HepG2 (cell line): Measurements from ENCODE around the gene RFX2.

Experiments used
- CTCF ChIP-seq: sonication (generic); formaldehyde crosslinking; IDR thresholded peaks from 2 replicates; pipeline ENCODE4 v1.5.0; 2020; ENCODE audit warnings: mild to moderate bottlenecking, missing genetic modification reagents, moderate library complexity
- DRAP1 ChIP-seq: IDR thresholded peaks from 2 replicates; pipeline ENCODE4 v1.6.1; 2016; ENCODE audit warnings: missing genetic modification reagents, missing compliant biosample characterization
- E2F1 ChIP-seq: sonication (generic); formaldehyde crosslinking; IDR thresholded peaks from 2 replicates; pipeline ENCODE4 v1.5.0; 2020; ENCODE audit warnings: missing genetic modification reagents
- ELK4 ChIP-seq: sonication (generic); formaldehyde crosslinking; IDR thresholded peaks from 2 replicates; pipeline ENCODE4 v1.9.0; 2021; ENCODE audit warnings: missing genetic modification reagents, borderline replicate concordance
- FOSL1 ChIP-seq: sonication (generic); formaldehyde crosslinking; IDR thresholded peaks from 2 replicates; pipeline ENCODE4 v1.9.0; 2021; ENCODE audit warnings: missing genetic modification reagents, borderline replicate concordance
- HNF1B ChIP-seq: sonication (generic); formaldehyde crosslinking; IDR thresholded peaks from 2 replicates; pipeline ENCODE4 v1.5.1; 2020; ENCODE audit warnings: mild to moderate bottlenecking, moderate library complexity, missing genetic modification reagents
- RFX5 ChIP-seq: IDR thresholded peaks from 2 replicates; pipeline ENCODE4 v1.6.1; 2011; ENCODE audit warnings: low read depth, low read length, improper control_type of control experiment
- RNF219 ChIP-seq: sonication (generic); formaldehyde crosslinking; IDR thresholded peaks from 2 replicates; pipeline ENCODE4 v1.5.0; 2020; ENCODE audit warnings: mild to moderate bottlenecking, missing genetic modification reagents
- TCF7L2 ChIP-seq: IDR thresholded peaks from 2 replicates; pipeline ENCODE4 v1.6.1; 2011; ENCODE audit warnings: mild to moderate bottlenecking, low read depth, low read length, moderate library complexity
- TOE1 ChIP-seq: sonication (generic); formaldehyde crosslinking; IDR thresholded peaks from 2 replicates; pipeline ENCODE4 v1.4.0; 2020; ENCODE audit warnings: mild to moderate bottlenecking, missing genetic modification reagents
- ZNF260 ChIP-seq: sonication (generic); formaldehyde crosslinking; IDR thresholded peaks from 2 replicates; pipeline ENCODE4 v1.4.0; 2020; ENCODE audit warnings: missing genetic modification reagents, low read depth, mild to moderate bottlenecking, borderline replicate concordance
- ZNF30 ChIP-seq: sonication (generic); formaldehyde crosslinking; IDR thresholded peaks from 2 replicates; pipeline ENCODE4 v1.5.0; 2020; ENCODE audit warnings: mild to moderate bottlenecking, missing genetic modification reagents
- ZNF616 ChIP-seq: sonication (generic); formaldehyde crosslinking; IDR thresholded peaks from 2 replicates; pipeline ENCODE4 v1.5.0; 2020; ENCODE audit warnings: low read depth, mild to moderate bottlenecking, missing genetic modification reagents

- TF ChIP-seq DRAP1 (CRISPR knock-in tag) (no peak), ZNF30 (CRISPR knock-in tag) (no peak), TCF7L2 (no peak), E2F1 (CRISPR knock-in tag) (no peak), ZNF260 (CRISPR knock-in tag) (no peak), ZNF616 (CRISPR knock-in tag) (no peak), CTCF (CRISPR knock-in tag) (no peak), HNF1B (CRISPR knock-in tag) (no peak), ELK4 (CRISPR knock-in tag) (no peak), TOE1 (CRISPR knock-in tag) (no peak), FOSL1 (CRISPR knock-in tag) (no peak), RFX5 (no peak), RNF219 (no peak)
Observed at GRCh38 chr19:6086068-6086788, 24.1 kb downstream of the RFX2 start.
